Measurements from ENCODE around the gene EPS8.

DNA sequence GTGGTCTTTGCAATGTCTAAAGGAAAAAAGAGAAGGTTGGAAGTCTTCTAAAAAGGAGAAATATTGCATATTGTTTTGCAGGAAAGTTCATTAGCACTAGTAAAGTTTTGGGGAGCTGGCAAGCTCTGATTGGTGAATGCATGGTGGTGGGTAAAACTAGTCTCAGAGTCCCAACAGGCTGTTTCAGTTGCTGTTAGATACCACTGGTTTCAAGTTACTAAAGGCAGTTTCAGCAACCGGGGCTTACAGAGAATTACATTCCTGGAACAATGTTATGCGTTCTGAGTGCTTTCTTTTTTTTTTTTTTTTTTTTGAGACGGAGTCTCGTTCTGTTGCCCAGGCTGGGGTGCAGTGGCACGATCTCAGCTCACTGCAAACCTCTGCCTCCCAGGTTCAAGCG is 208.2 kb downstream of the EPS8 start:
- TF ChIP-seq SUZ12 (IDR thresholded peaks at IDR 0.05; ENCODE audit: extremely low read depth, insufficient read depth, insufficient read length), result no peak
- TF ChIP-seq ZNF274 (IDR thresholded peaks at IDR 0.05; ENCODE audit: low read depth, low read length), result no peak
- no peak for TF ChIP-seq YY1 (IDR thresholded peaks at IDR 0.05; ENCODE audit: insufficient read depth, insufficient read length)
